ENCODE data around the gene OR5AP2. TPM values are rescaled to one million over a fixed set of nuclear protein-coding genes. Genes with fewer than 3 reads are reported as not detected.

The OR5AP2 gene
- total RNA-seq, 2 experiments from 2014 or later: not detected

Other genes with a start within 250 kb of the OR5AP2 start
- not detected for gene OR5AL1, start 229.7 kb downstream of the OR5AP2 start, total RNA-seq
- not detected for gene OR5M3, start 169.1 kb downstream of the OR5AP2 start, total RNA-seq
- gene OR5M8, start 151.1 kb downstream of the OR5AP2 start, total RNA-seq: not detected
- gene OR5M11, start 99.2 kb downstream of the OR5AP2 start, total RNA-seq: not detected
- not detected for gene OR5M10, start 64.7 kb downstream of the OR5AP2 start, total RNA-seq
- not detected for gene OR5M1, start 27.6 kb downstream of the OR5AP2 start, total RNA-seq
- gene OR5AR1, start 21.2 kb upstream of the OR5AP2 start, total RNA-seq: not detected
- gene OR9G1, start 56.7 kb upstream of the OR5AP2 start, total RNA-seq: not detected
- not detected for gene OR9G4, start 106.3 kb upstream of the OR5AP2 start, total RNA-seq